Erythroblast (primary cell): ENCODE measurements around the gene GMNC.

ENCODE experiments used
- DNase-seq, 2 experiments: peaks; one replicate each; lab custom pipeline; 2025; lab: John Stamatoyannopoulos, UW
- GATA1 ChIP-seq: IDR thresholded peaks from 2 replicates; pipeline ENCODE4 v1.6.1; 2011; ENCODE audit warnings: low read depth, mild to moderate bottlenecking, control low read depth, low read length, moderate library complexity
- POLR2A ChIP-seq: IDR thresholded peaks from 2 replicates; pipeline ENCODE4 v1.6.1; 2011; ENCODE audit warnings: mild to moderate bottlenecking, low read length

The GMNC gene

GRCh38 chr3:190865828-190866227, 3.3 kb upstream of the GMNC start:
- no peak for DNase-seq
- no peak for TF ChIP-seq POLR2A
- no peak for TF ChIP-seq GATA1

GRCh38 chr3:190865419-190865818, 2.9 kb upstream of the GMNC start:
- TF ChIP-seq GATA1: no peak
- DNase-seq: no peak

GRCh38 chr3:190864002-190864401, 1.5 kb upstream of the GMNC start:
- TF ChIP-seq GATA1: no peak
- TF ChIP-seq POLR2A: no peak
- DNase-seq: no peak

GRCh38 chr3:190863119-190863465, 598 bp upstream of the GMNC start:
- no peak for DNase-seq
- no peak for TF ChIP-seq POLR2A

- DNase-seq: no peak
Measured at GRCh38 chr3:190860521-190860920, 2.0 kb downstream of the GMNC start.

GRCh38 chr3:190855151-190855550, 7.3 kb downstream of the GMNC start:
- no peak for TF ChIP-seq GATA1
- TF ChIP-seq POLR2A: no peak
- DNase-seq: no peak

More at GRCh38 chr3:190860521-190860920, 2.0 kb downstream of the GMNC start:
- TF ChIP-seq GATA1 (no peak), POLR2A (no peak)

GRCh38 chr3:190854062-190854461, 8.4 kb downstream of the GMNC start:
- no peak for DNase-seq
- TF ChIP-seq POLR2A (no peak), GATA1 (no peak)

- no peak for TF ChIP-seq GATA1
- no peak for TF ChIP-seq POLR2A
- no peak for DNase-seq
Measured at GRCh38 chr3:190853464-190853863, 9.0 kb downstream of the GMNC start.

- TF ChIP-seq POLR2A: no peak
- TF ChIP-seq GATA1: no peak
- DNase-seq: no peak
Measured at GRCh38 chr3:190849607-190850006, 12.9 kb downstream of the GMNC start.

- no peak for DNase-seq
- TF ChIP-seq GATA1: no peak
- TF ChIP-seq POLR2A: no peak
Measured at GRCh38 chr3:190848870-190849269, 13.6 kb downstream of the GMNC start.

- no peak for DNase-seq
- no peak for TF ChIP-seq POLR2A
- TF ChIP-seq GATA1: no peak
Measured at GRCh38 chr3:190847436-190847835, 15.1 kb downstream of the GMNC start.

GRCh38 chr3:190840146-190840545, 22.3 kb downstream of the GMNC start:
- DNase-seq: no peak
- TF ChIP-seq POLR2A (no peak), GATA1 (no peak)

- no peak for TF ChIP-seq GATA1
- TF ChIP-seq POLR2A: no peak
- no peak for DNase-seq
Measured at GRCh38 chr3:190831225-190831624, 31.3 kb downstream of the GMNC start.

- DNase-seq: no peak
- TF ChIP-seq POLR2A (no peak), GATA1 (no peak)
Measured at GRCh38 chr3:190830031-190830430, 32.5 kb downstream of the GMNC start.

GRCh38 chr3:190826018-190826417, 36.5 kb downstream of the GMNC start:
- DNase-seq: no peak
- TF ChIP-seq GATA1 (no peak), POLR2A (no peak)
